Activated CD4-positive, alpha-beta T cell treated with anti-CD3 and anti-CD28 coated beads, Interleukin-2, amount 50 U/mL, for 1 hour (primary cell): Measurements from ENCODE around the gene RCVRN.

Experiments
- DNase-seq: peaks from one replicate; pipeline ENCODE4 v3.0.0-alpha.2; 2020

The RCVRN gene

GRCh38 chr17:9895923-9896322, 9.1 kb downstream of the RCVRN start:
- DNase-seq, result no peak

- no peak for DNase-seq
These were observed 10.8 kb downstream of the RCVRN start for GRCh38 chr17:9894231-9894630.

- DNase-seq, result no peak
These were observed 11.6 kb downstream of the RCVRN start for GRCh38 chr17:9893411-9894012.

GRCh38 chr17:9890124-9890523, 14.9 kb downstream of the RCVRN start:
- no peak for DNase-seq

- no peak for DNase-seq
These were observed 17.6 kb downstream of the RCVRN start for GRCh38 chr17:9887508-9887907.

- DNase-seq, result no peak
These were observed 18.7 kb downstream of the RCVRN start for GRCh38 chr17:9886141-9886930.

GRCh38 chr17:9883451-9883850, 21.6 kb downstream of the RCVRN start:
- DNase-seq, result no peak

GRCh38 chr17:9880582-9880999, 24.5 kb downstream of the RCVRN start:
- DNase-seq, result no peak

GRCh38 chr17:9878786-9879525, 26.1 kb downstream of the RCVRN start:
- DNase-seq, result no peak

- DNase-seq, result no peak
These were observed 26.7 kb downstream of the RCVRN start for GRCh38 chr17:9878356-9878755.

GRCh38 chr17:9875441-9875840, 29.6 kb downstream of the RCVRN start:
- DNase-seq, result no peak

GRCh38 chr17:9874722-9875121, 30.3 kb downstream of the RCVRN start:
- DNase-seq, result no peak

GRCh38 chr17:9872852-9873251, 32.2 kb downstream of the RCVRN start:
- no peak for DNase-seq

- no peak for DNase-seq
These were observed 36.5 kb downstream of the RCVRN start for GRCh38 chr17:9868552-9868951.

GRCh38 chr17:9865586-9865985, 39.5 kb downstream of the RCVRN start:
- DNase-seq, result no peak

- no peak for DNase-seq
These were observed 42.1 kb downstream of the RCVRN start for GRCh38 chr17:9862949-9863348.

GRCh38 chr17:9862220-9862619, 42.9 kb downstream of the RCVRN start:
- DNase-seq, result no peak

GRCh38 chr17:9860851-9861250, 44.2 kb downstream of the RCVRN start:
- DNase-seq, result no peak

- no peak for DNase-seq
These were observed 45.3 kb downstream of the RCVRN start for GRCh38 chr17:9859781-9860180.

GRCh38 chr17:9855036-9855435, 50.0 kb downstream of the RCVRN start:
- no peak for DNase-seq

GRCh38 chr17:9854255-9854654, 50.8 kb downstream of the RCVRN start:
- DNase-seq, result no peak

- DNase-seq, result no peak
These were observed 54.9 kb downstream of the RCVRN start for GRCh38 chr17:9850151-9850550.
